Activated CD4-positive, alpha-beta T cell treated with anti-CD3 and anti-CD28 coated beads for 24 hours (primary cell): ENCODE measurements around the gene BLTP3B.

Experiments used
- DNase-seq, 2 donors: peaks; one replicate each; pipeline ENCODE4 v3.0.0-alpha.2; 2020; ENCODE audit warnings: low read depth in 2 of 2

BLTP3B gene

DNA sequence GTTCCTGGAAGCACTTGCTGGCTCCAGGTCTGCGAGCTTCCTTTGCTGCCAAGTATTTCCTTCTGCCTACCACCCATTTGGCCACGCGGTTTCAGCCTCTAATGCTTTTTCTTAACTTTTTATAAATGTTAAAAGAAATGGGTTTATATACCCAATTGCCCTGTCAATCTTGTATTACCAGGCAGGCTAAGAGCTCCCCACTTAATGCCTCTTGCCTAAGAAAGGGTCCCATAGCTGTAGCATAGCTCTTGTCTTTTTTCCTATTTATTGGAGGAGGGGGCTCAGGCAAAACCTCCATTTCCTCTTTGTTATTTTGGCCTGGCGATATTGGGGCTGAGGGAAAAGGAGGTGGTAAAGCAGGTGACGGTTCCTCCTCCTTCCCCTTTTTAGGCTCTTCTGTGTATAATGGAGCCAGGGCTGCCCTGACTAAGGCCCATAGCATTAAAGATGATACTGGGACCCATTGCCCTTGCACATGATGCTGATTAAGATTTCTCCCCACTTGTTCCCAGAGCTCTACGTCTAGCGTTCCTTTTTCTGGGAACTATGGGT lies 21.6 kb upstream of the BLTP3B start:
- no peak for DNase-seq

- peak; percentile 49 to 50 for DNase-seq
Observed at GRCh38 chr12:100163416-100164152, 20.9 kb upstream of the BLTP3B start.

DNA sequence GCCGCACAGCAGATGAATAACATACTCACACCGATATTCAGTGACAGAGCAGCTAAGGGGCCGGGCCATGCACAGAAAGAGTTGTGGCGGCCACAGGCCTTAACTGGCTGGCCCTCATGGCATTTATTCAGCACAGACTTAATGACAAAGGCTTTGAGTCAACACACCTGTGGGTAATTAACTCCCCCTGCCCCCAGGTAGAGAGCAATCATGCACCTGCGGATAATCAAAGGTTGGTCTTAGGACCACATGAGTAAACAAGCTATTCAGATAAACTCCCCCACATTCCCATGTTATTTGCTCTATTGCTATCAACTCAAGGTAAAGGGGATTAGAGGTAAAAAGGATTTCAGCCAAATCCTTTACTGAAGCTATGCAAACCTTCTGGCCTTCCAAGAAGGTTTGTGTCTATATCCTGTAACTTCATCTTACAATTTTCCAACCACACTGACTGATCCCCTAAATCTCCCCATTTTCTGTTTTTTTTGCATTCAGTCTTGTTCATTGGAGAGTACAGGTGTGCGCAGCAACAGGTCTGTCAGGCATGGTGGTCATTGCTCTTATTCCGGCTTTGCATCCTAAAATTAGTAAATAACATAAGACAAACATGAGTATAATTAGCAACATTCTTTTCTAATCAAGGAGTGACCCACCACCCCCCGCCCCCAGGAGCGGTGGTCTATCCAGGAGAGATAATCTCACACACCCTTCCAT lies 16.9 kb upstream of the BLTP3B start:
- DNase-seq = no peak

DNA sequence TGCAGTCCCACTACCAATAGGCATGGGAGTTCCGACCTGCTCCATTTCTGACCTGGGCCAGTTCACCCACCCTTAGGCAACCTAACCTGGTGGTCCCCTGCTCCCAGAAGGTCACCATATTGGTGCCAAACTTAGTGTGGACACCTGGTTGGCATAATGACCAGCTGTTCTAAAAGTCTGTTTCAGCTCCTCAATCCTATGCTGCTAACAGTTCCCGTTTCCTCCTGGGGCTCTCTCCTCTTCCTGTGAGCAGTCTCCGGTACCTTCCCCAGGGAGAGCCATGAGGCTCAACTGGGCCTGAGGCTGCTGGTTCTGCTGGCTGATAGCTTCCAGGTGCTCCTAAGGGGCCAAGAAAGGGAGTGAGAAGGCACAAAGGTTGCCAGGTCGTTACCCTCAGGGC lies 15.9 kb upstream of the BLTP3B start:
- DNase-seq = no peak

- no peak for DNase-seq
Observed at GRCh38 chr12:100157427-100157821, 14.8 kb upstream of the BLTP3B start.

- DNase-seq = no peak
Observed at GRCh38 chr12:100156731-100157426, 14.2 kb upstream of the BLTP3B start.

DNA sequence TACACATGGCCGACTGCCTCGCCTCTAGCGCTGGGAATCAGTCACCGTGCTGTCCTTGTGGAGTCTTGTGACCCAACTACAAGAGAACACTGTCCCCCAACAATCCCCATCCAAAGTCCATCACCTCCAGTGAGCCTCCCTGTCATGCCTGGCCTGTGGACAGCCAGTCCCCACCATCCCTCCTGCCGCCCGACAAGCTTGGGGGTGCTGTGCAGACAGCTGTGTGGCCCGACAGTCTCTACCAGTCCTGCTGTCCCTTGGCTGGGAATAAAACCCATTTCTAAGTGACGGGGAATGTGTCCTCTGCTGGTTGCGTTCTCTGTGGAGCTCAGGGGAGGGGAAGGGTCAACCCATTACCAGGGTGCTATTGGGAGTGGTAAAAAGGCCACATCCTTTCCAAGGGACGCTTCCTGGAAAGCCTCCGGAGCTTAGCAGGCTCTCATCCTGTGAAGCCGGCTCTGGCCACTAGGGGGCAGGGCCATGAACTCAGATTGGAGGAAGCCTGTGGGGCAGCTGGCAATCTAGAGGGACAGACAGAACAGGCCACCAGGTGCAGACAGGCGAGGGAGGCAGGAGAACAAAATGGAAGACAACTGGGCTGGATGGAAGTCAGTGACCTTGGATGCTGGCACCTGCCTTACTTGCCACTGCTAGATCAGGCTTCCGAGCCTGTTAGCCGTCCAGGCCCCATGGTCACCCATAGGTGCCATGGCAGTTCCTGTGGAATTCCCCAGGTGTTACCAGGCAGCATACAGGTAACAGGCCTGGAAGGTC lies 12.0 kb upstream of the BLTP3B start:
- DNase-seq = peak; percentile 60 to 72

- DNase-seq = no peak
Observed at GRCh38 chr12:100153131-100153530, 10.5 kb upstream of the BLTP3B start.

- no peak for DNase-seq
Observed at GRCh38 chr12:100151769-100152168, 9.1 kb upstream of the BLTP3B start.

DNA sequence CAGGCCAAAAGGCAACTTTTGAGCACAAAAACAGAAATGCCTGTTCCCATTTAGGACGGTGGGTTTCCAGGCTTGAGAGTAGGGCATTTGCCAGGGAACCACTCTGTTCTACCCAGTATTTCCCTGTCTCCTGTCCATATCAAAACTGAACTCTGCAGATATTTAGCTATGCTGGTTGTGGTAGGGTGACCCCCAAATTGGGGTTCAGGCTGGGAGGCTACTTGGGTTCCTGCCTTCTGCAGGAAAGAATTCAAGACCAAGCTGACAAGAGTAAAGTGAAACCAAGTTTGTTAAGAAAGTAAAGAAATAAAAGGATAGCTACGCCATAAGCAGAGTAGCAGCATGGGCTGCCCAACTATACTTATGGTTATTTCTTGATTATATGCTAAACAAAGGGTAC lies 3.6 kb upstream of the BLTP3B start:
- no peak for DNase-seq

DNA sequence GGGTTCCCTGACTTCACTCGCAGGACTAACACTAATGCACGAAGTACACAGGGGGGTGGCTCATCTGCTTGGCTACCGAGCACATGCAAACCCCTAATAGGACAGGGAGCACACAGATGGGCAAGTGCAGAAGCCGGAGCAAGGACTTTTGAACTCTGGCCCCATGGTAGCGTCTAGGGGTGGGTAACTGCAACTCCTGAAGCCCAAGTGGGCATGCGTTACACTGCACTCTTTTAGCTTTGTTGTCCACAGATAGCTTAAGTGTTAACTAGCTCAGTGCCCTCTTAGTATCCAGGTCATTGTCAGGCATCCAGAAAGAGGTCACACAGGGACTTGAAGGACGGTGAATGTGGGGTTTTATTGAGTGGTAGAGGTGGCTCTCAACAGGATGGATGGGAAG lies 3.0 kb upstream of the BLTP3B start:
- no peak for DNase-seq

DNA sequence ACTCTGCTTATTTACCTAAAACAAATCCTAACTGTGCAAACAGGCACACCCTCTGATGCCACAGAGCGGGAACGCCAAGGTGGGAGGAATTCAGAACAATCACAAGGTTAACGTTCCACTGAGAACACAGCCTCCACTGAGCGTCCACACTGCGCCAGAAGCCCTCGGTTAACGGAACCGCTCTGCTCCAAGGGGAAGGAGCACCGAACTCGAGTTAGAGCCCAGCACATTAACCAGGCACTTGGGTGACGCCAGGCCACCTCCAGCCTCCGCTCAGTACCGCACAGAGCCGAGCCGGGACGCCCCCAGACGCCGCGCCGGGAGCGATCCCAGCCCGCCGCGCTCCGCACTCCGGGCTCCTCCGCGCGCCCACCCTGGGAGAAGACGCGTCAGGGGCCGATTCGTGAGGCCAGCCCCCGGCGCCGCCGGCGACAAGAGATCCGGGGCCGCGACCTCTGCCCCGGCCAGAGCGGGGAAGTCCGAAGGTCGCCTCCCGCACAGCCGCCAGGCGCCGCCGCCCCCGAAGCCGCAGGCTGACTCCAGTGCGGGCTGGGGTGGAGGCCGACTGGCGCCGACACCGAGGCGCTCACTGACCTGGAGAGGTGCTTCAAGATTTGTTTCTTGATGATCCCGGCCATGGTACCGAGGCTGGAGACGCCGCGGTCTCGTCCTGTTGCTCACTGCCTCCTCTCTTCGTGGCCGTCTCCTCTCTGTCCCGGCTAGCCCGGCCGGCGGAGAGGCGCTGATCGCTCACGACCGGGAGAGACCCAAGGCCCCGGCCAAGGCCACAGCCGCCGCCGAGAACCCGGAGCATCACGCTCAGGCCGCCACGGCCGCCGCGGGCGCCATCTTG lies 450 bp downstream of the BLTP3B start:
- DNase-seq = peak; percentile 21 to 28

GRCh38 chr12:100141666-100141997 lies 1.0 kb downstream of the BLTP3B start:
- DNase-seq = peak in 1 of 2 donors; percentile 19

- DNase-seq = no peak
Observed at GRCh38 chr12:100138803-100139098, 3.9 kb downstream of the BLTP3B start.

- no peak for DNase-seq
Observed at GRCh38 chr12:100138048-100138802, 4.4 kb downstream of the BLTP3B start.

- DNase-seq = no peak
Observed at GRCh38 chr12:100133200-100133599, 9.5 kb downstream of the BLTP3B start.

DNA sequence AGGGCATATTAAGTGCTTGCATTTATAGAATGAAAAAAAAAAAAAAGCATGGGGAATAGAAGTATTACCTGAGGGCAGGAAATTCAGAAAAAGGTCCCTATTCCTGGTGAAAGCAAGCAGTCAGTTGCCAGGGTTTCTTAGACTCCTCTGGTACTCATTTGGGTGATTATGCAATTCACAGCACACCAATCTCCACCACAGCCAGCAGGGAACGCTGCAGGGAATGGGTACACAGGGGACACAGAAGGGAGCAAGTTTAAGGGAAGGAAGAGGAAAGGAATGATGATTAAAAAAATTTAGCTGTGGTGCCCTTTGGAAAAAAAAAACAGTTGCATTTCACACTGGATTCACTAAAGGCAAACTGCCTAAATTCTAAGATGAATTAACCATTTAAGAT lies 14.2 kb downstream of the BLTP3B start:
- DNase-seq = no peak

DNA sequence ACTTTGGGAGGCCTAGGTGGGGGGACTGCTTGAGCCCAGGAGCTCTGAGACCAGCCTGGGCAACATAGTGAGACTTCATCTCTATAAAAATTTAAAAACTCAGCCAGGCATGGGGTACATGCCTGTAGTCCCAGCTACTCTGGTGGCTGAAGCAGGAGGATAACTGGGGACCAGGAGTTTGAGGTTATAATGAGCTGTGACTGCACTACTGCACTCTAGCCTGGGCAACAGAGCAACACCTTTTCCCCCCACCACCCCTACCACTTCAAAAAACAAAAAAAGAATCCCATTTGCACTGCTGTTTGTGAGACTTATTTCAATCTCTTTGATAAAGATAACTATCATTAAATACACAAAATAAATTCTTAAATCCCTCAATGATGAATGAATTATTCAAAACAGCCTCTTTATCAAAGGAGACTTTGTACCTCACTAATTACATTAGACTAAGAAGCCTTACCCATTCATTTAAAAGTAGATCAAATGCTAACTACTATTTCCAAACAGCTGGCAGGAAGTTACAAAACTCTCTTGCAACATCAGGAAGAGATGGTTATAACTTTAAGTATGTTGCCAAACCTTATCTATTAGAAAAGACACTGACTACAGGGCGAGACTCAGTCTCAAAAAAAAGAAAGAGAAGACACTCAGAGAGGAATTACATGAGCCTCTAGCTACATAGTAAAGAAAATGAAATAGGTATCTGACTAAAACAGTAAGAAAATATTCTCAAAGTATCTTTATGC lies 14.7 kb downstream of the BLTP3B start:
- DNase-seq = no peak

GRCh38 chr12:100123316-100124095 lies 19.2 kb downstream of the BLTP3B start:
- no peak for DNase-seq
